ENCODE results near the gene CD58. TPM values are rescaled to one million over a fixed set of nuclear protein-coding genes. Genes with fewer than 3 reads are reported as not detected.

The CD58 gene
- total and polyA plus RNA-seq, 9 of the 15 experiments (the other 6 are each of a cell fraction or from before 2014, with no cell fraction given) = 18.1 to 113 (median 37.4) TPM

- FAIRE-seq = no peak
- 93% methylated on average over 1 of the region's 1 CpG for WGBS (ENCODE audit: insufficient coverage, low coverage, missing lambda C conversion rate)
- H3K9me3 ChIP-seq (replicated peaks; ENCODE audit: control insufficient read depth, insufficient read depth, low read depth, low read length) = no peaks in the 10 kb centered on the region
- H3K4me3 ChIP-seq = no peak overlapping the region
- no peaks in the 10 kb centered on the region for H3K79me2 ChIP-seq (ENCODE audit: control insufficient read depth, insufficient read depth, low read length)
- no peaks in the 10 kb centered on the region for H3K9me1 ChIP-seq (ENCODE audit: control insufficient read depth, insufficient read depth, low read length)
- in situ Hi-C loops (cut with MboI) (no loop called here), intact Hi-C loops (cut with micrococcal nuclease) (no loop called here)
- BruUV-seq (replicated peaks) = no TSS peak
- peak; percentile 68 for ATAC-seq
- H3K36me3 ChIP-seq (ENCODE audit: control insufficient read depth, insufficient read depth, low read length) = peaks cover 85% of the 10 kb centered on the region
- H3K4me1 ChIP-seq (replicated peaks in 1 of 2; ENCODE audit: control insufficient read depth in 2 of 2, insufficient read depth in 2 of 2, low read length in 2 of 2) = peaks cover 0 to 4% of the 10 kb centered on the region in 2 experiments; a peak in 1 of 5 replicates
- no peak overlapping the region for H3K4me2 ChIP-seq (ENCODE audit: insufficient read depth, low read length)
- no peak overlapping the region for H3K9ac ChIP-seq (ENCODE audit: insufficient read depth in 1 of 2, low read depth in 2 of 2, low read length in 2 of 2)
- H3K27ac ChIP-seq (ENCODE audit: extremely low read depth, low read depth, low read length) = no peak overlapping the region
- no peak overlapping the region for H2AFZ ChIP-seq (ENCODE audit: low read depth, low read length)
- CTCF ChIA-PET (ENCODE audit: low intra/inter-chr PET ratio) = no interaction called here
- DNase-seq (ENCODE audit: extremely low read depth in 1 of 4, low spot score in 3 of 4) = peak in 2 of 4 experiments; percentile 42 to 45
- H4K20me1 ChIP-seq (replicated peaks; ENCODE audit: control insufficient read depth, insufficient read depth, low read length) = no peaks in the 10 kb centered on the region
- no peaks in the 10 kb centered on the region for H3K27me3 ChIP-seq (ENCODE audit: control insufficient read depth in 2 of 2, insufficient read depth in 2 of 2, low read length in 2 of 2)
- POLR2A ChIA-PET = no interaction called here
- no peak for TF ChIP-seq CLOCK (CRISPR knock-in tag; IDR thresholded peaks at IDR 0.05; ENCODE audit: borderline replicate concordance)
- TF ChIP-seq HCFC1 (IDR thresholded peaks at IDR 0.05; ENCODE audit: low read depth, low read length) = no peak
- peak; percentile 67 for TF ChIP-seq CBFA2T3 (IDR thresholded peaks at IDR 0.05)
- TF ChIP-seq JUND (IDR thresholded peaks at IDR 0.05; ENCODE audit: borderline replicate concordance, low read depth, low read length) = peak; percentile 73; the same call in 1 of the 2 replicates
- 0 out of 3 replicates have a peak, but pooled peaks have one; percentile 44 for TF ChIP-seq JUND (tag; IDR thresholded peaks at IDR 0.05; ENCODE audit: borderline replicate concordance, low read depth, low read length)
- peak; percentile 56 for TF ChIP-seq CBFA2T2 (conservative IDR thresholded peaks at IDR 0.05)
- no peak for TF ChIP-seq AFF1 (IDR thresholded peaks at IDR 0.05; ENCODE audit: low read depth in 1 of 2, partially characterized antibody in 2 of 2)
- TF ChIP-seq PTBP1 (IDR thresholded peaks at IDR 0.05; ENCODE audit: low read depth, low read length) = no peak
- TF ChIP-seq NFYB (IDR thresholded peaks at IDR 0.05; ENCODE audit: extremely low read depth, insufficient read length) = no peak
- peak; percentile 20 for TF ChIP-seq FOS (IDR thresholded peaks at IDR 0.05; ENCODE audit: extremely low read depth, insufficient read length)
- no peak for TF ChIP-seq ZBTB33 (CRISPR knock-in tag; IDR thresholded peaks at IDR 0.05)
- no peak for TF ChIP-seq CC2D1A (IDR thresholded peaks at IDR 0.05)
- TF ChIP-seq RAD51 (IDR thresholded peaks at IDR 0.05; ENCODE audit: borderline replicate concordance, low read depth) = no peak
These were observed 32.3 kb downstream of the CD58 start for GRCh38 chr1:116538544-116538943.
